ENCODE measurements around the gene UMAD1.

Gene UMAD1

DNA sequence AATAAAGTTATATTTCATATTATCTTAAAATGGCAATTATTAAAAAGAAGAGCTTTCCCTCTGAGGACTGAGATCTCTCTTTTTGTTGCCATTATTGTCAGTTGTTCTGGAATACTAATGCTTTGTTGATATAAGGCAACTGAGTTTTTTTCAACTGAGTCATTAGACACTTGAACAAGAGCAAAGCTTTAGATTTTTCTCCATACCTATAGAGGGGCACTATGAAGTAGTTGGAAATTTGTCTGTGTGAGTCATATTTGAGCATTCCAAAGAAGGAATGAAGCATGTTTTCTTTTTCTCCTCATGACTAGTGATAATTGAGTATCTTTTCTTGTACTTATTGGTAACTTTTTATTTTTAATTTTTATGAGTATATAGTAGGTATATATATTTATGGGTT is 53.3 kb downstream of the UMAD1 start:
- DNase-seq (ENCODE audit: low spot score), result no peak

DNA sequence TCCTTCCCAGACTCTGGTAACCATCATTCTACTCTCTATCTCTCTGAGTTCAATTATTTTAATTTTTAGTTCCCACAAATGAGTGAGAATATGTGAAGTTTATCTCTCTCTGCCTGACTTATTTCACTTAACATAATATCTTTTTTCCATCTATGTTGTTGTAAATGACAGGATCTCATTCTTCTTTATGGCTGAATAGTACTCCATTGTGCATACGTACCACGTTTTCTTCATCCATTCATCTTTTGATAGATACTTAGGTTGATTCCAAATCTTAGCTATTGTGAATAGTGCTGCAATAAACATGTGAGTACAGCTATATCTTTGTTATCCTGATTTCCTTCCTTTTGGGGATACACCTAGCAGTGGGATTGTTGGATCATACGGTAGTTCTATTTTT is 54.0 kb downstream of the UMAD1 start:
- no peak for DNase-seq (ENCODE audit: low spot score)

DNA sequence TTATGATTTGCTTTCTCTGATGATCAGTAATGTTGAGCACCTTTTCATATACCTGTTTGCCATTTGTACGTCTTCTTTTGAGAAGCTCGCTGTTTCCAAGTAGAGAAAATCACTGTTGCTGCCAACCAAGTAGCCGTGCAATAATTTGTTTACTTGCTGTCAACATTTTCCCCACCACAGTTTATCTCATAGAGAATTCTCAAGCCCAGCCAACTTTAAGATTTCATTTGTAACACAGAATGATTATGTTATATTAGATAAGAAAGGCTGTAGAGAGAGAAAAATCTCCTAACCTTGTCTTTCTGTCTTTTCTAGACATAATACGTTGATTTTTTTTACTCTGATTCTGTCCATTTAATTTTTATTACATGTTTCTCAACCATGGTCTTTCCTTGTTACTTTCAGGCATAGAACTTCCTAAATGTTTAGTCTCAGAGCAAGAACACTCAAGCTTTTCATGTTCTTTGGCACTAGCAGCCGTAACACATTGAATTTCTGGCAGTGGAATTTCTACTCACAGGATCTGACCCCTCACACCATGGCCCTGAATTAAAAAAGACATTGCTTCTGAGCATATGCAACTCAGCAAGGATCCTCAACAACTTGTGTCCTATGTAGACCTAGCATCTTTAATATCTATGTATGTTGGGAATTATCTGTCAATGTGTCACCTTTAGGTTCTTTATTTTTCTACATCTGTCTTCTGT is 54.7 kb downstream of the UMAD1 start:
- no peak for DNase-seq (ENCODE audit: low spot score)

DNA sequence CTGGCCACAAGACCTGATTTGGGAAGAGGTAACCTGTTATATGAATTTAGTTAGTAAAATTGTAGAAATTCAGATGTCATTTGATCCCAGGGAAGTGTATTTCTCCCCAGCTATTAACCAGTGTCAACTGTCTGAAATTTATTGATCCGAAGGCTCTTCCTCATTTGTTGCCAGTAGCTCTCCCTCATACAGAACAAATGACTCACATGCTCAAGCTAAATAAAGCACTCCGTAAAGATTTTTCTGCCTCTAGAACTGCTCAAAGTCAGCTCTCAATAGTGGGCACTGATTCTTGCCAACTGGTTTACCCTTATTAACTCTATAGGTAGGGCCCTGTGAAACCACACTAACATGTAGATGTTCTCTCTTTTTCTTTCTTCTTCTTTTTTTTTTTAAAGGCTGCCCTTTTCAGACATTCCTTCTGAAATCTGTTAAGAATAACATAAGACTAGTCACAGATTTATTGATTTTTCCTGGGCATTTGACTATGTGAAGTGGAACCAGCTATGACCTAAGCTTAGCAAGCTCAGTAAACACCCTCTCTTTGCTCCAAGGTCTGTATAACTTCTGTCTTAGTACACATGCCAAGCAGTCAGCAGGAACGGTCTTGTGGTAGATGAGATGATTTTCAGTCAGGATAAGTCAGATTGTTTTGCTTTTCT is 56.0 kb downstream of the UMAD1 start:
- DNase-seq (ENCODE audit: low spot score), result no peak

DNA sequence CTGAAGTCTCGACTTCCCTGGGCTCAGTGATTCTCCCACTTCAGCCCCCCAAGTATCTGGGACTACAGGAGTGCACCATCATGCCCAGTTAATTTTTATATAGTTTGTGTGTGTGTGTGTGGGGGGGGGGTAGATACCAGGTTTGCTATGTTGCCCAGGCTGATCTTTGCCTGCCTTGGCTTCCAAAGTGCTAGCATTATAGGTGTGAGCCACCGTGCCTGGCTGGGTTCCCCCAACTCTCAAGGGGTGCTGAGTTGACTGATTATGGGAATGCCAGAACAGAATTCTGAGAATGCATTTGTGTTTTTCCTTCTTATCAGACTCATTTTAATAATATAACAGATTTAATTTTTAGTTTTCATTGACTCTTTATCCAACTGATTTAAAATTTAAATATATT is 58.4 kb downstream of the UMAD1 start:
- DNase-seq (ENCODE audit: low spot score), result no peak

DNA sequence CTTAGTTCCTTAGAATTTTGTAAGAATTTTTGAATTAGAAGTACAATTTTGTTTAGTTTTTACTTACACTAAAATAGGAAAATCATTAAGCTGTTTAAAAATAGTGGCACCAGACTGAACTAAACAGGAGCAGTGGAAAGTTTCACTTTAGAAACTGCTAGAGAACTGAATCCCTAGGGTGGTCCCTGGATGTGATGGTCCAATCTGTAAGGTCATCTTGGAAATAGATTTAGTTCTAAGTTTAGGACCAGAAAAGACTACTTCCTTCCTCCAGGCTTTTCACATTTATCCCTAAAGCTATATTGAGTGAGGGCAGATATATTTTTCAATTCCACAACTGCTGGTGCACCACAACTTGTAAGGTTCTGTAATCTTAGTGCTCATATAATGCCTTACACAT is 58.8 kb downstream of the UMAD1 start:
- DNase-seq (ENCODE audit: low spot score), result no peak

DNA sequence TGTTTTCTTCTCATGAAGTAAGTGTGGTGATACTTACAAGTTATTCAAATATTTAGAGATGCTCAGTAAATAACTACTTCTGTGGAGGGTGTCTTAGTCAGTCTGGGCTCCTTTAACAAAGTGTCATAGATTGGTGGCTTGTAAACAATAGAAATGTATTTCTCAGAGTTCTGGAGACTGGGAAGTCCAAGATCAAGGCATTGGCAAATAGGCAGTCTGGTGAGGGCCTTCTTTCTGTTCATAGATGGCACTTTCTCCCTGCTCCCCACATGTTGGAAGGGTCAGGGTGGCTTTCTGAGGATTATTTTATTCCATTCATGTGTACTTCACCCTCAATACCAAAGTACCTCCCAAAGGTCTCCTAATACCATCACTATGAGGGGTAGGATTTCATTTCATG is 59.4 kb downstream of the UMAD1 start:
- no peak for DNase-seq (ENCODE audit: low spot score)

DNA sequence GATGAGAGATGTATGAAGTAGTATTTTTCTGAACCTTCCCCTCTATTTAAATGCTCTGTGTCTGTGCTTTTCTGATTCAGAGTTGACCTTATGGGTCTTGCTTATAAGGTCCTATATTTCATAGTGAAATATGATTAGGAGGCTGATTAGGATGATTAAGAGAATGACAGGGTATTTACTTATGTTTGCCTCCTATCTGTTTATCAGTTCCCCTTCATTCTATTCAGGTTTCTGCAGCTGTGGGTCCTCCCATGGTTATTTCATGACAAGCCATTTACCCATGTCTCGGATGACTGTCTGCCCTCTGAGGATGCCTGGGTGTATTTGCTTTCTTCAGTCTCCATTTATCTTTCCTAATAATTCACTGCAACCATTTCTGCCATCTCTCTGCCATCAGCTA is 61.0 kb downstream of the UMAD1 start:
- DNase-seq (ENCODE audit: low spot score), result no peak

DNA sequence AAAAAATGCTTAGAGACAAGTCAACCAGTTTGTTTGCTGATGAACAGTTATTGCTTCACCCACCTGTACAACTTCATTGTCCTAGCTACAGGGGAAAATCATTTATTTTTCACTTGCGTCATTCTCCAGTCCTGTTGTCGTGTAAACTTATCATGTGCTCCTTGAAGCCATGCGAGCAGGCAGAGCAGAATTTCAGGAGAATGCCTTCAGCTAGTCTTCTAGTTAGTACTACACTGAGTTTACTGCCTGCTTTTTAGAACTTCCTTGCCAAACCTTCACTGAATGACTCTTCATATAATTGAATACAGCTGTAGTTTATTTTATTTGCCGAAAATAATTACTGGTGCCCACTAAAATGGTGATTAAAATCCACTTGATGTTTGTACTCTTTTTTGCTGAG is 62.3 kb downstream of the UMAD1 start:
- no peak for DNase-seq (ENCODE audit: low spot score)

DNA sequence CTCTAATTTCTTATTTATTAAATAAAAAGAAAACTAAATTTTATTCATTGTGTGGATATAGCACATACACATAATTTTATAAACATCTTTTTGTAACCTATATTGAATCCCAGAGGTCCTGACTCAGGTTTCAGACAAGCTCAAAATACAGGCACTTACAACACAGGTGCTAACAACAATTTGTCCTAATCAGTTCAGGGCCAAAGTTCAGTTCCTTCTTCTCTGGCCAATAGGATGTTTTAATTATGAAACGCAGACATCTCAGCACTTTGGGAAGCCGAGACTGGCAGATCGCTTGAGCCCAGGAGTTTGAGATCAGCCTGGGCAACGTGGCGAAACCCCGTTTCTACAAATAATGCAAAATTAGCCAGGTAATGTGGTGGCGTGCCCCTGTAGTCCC is 62.9 kb downstream of the UMAD1 start:
- DNase-seq (ENCODE audit: low spot score), result no peak

DNA sequence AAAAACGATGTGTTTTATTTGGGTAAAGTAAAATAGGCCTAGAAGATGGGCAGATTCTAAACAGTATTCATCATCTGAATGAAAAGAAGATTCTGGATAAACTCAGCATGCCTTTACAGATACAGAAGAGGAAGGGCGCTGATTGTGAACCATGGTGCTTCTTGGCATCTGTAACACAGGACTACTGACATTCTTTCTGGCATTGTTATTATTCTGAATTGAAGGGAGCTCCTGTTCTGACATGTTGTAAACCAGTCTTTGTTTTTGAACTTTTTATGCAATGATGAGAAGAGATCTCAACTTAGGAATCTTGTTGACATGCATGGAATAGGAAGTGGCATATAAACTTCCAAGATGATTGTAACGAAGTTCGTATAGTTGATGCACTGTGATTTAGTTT is 64.3 kb downstream of the UMAD1 start:
- DNase-seq (ENCODE audit: low spot score), result no peak

DNA sequence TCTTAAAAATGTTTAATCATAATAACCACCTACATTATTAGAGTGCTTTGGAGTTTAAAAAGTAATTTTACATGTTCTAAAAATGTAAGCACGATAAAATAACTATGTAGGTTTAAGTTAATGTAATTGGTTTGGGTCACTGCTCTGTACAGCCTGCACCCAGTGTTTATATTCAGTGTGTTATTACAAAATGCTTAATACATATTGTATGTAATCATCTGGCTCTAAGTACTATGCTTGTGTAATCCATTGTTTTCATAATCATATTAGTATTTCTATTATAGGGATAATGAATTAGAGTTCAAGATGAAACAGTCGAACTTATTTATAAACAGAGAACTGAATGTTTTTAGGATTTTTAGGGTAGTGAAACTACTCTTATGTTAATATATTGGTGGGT is 64.8 kb downstream of the UMAD1 start:
- no peak for DNase-seq (ENCODE audit: low spot score)

DNA sequence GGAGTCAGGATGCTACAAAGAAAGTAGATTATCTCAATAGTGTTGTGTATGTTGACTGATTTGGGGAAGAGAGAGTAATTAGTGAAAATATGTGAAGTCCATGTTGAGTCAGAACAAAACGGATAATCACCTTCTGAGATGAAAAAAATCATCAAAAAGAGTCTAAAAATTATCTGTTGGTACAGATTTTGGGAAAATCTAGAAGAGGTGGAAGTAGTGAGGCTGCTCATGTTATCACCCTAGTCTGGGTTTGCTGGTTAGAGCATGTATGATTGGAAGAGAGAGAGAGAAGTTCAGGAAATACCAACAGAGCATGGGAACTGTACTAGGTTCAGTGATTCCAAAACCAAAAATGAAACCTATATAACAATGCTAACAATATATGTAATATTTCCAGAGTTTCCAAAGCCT is 65.6 kb downstream of the UMAD1 start:
- DNase-seq (ENCODE audit: low spot score), result no peak

DNA sequence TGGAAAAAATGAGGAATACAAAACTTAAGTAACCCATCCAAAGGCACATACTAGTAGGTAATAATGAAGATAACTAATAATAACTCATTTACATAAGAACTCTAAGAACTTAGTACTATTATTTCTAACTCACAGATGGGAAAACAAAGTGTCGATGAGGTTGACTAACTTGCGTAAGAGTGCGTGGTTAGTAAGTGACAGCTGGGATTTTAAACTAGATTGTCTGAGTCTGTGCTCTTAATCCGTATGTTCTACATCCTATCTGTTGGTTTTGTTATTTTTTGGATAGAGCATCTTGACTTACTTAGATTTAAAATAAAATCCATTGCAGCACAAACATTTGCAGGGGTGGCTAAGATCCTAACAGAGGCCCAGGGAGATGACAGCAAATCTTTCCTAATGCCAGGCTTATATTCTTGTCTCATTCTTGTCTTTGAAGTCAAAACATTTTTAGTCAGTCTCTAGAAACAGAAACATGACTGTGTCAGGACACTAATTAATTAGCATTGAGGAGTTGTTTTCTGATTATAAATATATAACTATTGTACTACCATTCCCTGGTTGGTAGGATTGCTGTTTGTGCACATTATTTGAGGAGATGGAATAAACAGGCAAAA is 66.1 kb downstream of the UMAD1 start:
- DNase-seq (ENCODE audit: low spot score), result no peak

DNA sequence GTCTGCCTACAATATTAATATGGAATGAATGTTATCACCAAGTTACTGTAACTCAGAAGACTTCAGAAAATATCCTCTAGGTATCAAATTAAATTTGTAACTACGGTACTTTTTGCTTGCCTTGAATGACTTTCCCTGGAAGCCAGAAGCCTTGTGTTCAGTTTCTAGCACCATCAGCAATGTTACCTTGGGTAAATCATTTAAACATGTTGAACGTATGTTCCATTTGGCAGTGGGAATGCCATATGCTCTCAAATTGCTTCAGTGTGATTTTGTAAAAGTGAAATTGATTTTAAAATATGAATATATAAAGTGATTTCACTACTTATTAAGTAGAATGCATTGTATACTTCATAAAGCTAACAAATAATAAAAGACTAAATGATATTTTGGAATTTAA is 66.7 kb downstream of the UMAD1 start:
- no peak for DNase-seq (ENCODE audit: low spot score)

DNA sequence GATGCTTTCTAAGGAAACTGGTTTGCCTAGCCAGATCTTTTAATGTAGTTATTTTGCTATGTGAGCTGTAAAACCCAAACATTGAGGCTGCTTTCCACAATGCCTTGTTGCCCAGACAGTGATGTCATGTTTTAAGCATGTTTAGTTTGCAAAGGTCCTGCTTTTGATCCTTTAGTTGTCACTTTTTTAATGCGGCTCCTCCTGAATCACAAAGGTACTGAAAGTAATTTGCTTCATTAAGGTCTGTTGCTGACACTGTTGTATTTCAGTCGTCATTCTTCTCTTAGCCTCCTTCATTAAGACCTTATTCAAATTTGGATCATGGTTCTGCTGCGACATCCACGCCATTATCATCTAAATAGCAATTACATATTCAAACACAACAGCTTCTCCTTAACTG is 67.3 kb downstream of the UMAD1 start:
- no peak for DNase-seq (ENCODE audit: low spot score)

DNA sequence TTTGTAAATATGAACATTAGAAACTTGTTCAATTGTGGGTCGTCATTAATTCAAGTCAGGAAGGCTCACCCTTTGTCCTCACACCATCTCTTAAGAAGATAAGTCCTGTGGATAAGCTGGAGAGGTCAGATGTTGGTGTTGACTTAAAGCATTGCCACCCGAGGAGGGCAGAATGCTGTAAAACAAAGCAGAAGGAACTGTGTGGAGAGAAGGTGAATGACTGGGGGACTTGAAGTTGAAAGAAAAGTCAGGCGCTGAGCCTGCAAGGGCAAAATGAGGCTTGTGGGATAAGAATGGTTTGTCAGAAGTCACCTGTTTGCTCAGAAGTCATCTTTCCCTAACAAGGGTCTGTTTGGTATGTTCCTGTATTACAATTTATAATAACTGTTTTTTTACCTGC is 68.7 kb downstream of the UMAD1 start:
- DNase-seq (ENCODE audit: low spot score), result no peak

DNA sequence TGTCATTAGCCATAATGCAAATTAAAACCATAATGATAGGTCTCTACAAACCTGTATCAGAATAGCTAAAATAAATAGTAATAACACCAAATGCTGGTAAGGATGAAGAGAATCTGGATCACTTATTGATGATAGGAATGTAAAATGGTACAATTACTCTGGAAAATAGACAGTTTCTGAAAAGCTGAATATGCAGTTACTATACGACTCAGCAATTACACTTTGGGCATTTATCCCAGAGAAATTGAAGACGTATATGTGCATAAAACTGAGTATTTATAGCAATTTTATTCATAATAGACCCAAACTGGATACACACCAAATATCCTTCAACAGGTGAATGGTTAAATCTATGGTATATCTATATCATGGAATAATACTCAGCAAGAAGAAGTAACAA is 69.9 kb downstream of the UMAD1 start:
- no peak for DNase-seq (ENCODE audit: low spot score)

DNA sequence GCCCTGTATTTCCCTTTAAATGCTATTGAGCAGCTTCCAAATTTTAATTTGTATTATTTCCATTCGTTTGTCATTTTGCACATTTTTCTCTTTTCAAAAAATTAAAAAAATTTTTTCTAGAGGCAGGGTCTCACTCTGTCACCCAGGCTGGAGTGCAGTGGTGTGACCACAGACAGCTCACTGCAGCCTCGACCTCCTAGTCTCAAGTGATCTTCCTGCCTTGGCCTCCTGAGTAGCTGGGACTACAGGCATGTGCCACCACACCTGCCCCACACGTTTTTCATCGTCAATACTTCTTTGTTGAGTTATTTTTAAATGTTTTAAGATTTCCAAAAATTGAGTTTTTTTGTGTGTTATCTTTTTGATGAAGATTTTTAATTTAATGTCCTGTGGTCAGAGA is 73.2 kb downstream of the UMAD1 start:
- no peak for DNase-seq (ENCODE audit: low spot score)

DNA sequence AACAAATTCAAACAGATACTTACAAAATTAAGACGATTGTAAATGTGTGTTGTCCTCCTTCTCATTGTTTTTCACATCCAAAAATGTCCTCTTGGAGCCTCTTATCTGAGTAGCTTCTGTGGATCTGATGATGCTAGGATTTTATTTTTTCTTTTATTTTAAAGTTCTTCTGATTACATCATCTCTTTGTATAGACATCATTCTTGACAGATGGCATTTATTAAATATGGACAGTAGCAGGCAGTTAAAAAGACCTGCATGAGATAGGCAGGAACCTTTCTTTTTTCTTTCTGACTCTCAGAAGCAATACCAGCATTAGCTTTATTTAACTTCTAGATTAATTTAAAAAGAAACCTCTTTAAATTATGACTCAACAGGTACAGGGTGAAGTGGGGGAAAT is 77.9 kb downstream of the UMAD1 start, which contains the start of gene RPA3:
Gene RPA3, minus strand, starts transcription at position 116 of the 400 bp plus-strand sequence. CDS start 78,189 bp downstream, outside the sequence.
- peak; percentile 31 for DNase-seq (ENCODE audit: low spot score)

DNA sequence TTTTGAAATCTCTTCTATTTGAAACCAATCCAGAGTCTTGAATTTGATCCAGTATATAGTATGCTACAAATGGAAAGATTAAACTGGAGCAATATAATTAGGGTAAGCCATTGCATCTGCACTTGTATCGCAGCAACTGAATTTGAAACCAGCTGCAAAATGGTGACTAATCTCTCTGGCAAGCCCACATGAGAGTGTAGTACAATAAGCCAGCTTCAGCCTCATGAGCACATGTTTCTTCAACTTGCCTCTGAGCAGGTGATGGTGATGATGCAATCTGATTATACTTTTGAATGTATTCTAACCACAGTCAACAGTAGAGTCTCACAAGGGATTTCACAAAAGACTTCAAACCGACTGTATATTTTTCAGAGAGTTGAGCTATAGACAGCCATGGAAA is 78.7 kb downstream of the UMAD1 start:
- DNase-seq (ENCODE audit: low spot score), result peak; percentile 92

DNA sequence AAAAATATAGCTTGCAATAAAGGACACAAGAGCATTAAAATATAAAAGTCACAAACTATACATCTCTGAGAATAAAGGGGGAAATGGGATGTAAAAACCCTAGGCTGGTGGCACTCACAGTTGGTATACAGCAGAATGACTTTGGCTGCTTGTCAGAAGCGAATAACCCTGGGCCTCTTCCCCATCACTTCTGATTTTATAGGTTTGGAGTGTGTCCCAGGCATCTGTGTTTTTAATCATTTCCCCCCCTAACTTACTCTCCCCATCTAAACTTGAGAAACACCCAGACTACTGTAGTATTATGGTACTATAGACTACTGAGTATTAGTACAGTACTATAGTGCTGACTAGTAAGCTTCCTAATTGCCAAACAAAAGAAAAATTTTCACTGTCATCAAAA is 79.6 kb downstream of the UMAD1 start:
- no peak for DNase-seq (ENCODE audit: low spot score)

DNA sequence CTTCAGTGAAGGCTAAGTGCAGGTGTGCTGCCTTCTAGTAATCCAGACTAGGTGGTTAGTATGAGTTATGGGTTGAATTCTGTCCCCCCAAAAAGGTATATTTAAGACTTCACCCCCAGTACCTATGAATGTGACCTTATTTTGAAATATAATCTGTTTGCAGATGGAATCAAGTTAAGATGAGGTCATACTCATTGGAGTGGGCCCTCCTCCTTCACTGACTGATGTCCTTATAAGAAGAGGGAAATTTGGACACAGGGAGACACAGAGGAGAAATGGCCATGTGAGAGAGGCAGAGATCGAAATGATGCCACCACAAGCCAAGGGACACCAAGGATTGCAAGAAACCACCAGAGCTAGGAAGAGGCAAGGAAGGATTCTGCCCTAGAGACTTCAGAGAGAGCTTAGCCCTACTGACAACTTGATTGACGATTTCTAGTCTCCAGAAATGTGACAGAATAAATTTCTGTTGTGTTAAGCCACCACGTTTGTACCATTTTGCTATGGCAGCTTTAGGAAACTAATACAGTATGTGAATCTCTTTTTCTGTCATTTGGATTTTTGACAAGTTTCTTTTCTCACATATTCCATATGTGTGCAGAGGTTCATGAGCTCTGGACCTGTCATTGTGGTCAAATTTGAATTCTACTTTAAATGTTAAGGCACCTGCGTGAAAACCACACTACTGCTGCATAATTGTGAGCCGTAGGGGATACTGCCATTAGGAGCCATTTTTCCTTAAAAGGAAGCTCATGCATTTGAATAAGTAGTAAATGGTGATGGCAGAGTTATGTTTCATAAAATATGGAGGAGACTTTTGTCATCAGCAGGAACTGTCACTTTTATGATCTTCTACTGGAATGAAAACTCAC is 80.4 kb downstream of the UMAD1 start:
- DNase-seq (ENCODE audit: low spot score), result no peak

All from NAMALWA (cell line).